LNCaP clone FGC (cell line): ENCODE results near the gene PACSIN1.
"Not testable (repeated sequence)": the region's sequence is repeated elsewhere in the genome, so short reads cannot be mapped to it uniquely, and the experiment has no call there.

Experiments used
- DNase-seq: peaks from one replicate; pipeline ENCODE4 v3.0.0-alpha.2; 2011; ENCODE audit warnings: low read depth
- H3K4me3 ChIP-seq: 2 replicates; pipeline ENCODE4 v1.5.1; 2011; ENCODE audit warnings: mild to moderate bottlenecking, low read depth, low read length, control low read depth
- TF ChIP-seq, protein P1 (sequence below): IDR thresholded peaks from 2 replicates; pipeline ENCODE4 v1.5.1; 2012; ENCODE audit warnings: mild to moderate bottlenecking; ENCODE audit not compliant: control insufficient read depth, insufficient read depth; ENCODE audit errors: extremely low read depth

The PACSIN1 gene

DNA sequence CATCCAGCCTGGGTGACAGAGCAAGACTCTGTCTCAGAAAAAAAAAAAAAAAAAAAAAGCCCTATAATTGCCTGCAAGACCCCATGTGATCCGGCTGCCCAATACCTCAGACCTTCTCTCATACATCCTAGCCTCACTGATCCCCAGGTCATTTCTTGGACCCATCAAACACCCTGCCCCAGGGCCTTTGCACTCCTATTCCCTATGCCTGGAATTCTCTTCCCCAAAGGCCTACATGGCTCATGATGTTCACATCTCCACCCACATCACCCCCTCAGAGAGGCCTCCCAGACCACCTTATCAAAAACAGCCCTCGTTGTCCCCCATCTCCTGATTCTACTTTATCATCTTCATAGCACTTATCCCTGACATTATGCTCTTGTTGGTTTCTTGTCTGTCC lies 8.9 kb downstream of the PACSIN1 start:
- H3K4me3 ChIP-seq, result no peak overlapping the region
- DNase-seq, result no peak
- TF ChIP-seq, protein P1, sequence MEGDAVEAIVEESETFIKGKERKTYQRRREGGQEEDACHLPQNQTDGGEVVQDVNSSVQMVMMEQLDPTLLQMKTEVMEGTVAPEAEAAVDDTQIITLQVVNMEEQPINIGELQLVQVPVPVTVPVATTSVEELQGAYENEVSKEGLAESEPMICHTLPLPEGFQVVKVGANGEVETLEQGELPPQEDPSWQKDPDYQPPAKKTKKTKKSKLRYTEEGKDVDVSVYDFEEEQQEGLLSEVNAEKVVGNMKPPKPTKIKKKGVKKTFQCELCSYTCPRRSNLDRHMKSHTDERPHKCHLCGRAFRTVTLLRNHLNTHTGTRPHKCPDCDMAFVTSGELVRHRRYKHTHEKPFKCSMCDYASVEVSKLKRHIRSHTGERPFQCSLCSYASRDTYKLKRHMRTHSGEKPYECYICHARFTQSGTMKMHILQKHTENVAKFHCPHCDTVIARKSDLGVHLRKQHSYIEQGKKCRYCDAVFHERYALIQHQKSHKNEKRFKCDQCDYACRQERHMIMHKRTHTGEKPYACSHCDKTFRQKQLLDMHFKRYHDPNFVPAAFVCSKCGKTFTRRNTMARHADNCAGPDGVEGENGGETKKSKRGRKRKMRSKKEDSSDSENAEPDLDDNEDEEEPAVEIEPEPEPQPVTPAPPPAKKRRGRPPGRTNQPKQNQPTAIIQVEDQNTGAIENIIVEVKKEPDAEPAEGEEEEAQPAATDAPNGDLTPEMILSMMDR, result no peak

DNA sequence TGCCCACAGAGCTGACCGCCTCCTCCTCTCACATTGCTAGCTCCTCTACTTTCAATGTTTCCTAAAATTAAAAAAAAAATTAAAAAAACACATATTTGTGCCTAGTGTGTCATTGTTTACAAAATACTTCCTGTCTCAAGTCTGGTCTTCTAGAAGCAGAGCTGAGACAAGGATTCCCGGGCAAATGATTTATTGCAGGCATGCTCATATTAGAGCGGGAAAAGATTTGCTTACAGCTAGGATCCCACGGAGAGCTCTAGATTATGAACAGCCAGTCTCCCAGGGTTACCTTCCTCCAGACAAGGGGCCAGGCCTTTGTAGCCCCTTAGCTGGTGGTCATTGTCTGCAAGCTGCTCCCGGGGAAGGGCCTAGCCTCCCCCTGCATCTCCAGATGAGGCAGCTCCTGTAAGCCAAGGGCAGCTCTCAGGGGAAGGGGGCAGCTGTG lies 9.4 kb downstream of the PACSIN1 start:
- DNase-seq, result no peak
- no peak overlapping the region for H3K4me3 ChIP-seq
- TF ChIP-seq, protein P1, result no peak

GRCh38 chr6:34475767-34476328 lies 10.0 kb downstream of the PACSIN1 start:
- TF ChIP-seq, protein P1, result no peak
- DNase-seq, result no peak
- no peak overlapping the region for H3K4me3 ChIP-seq

GRCh38 chr6:34476447-34476846 lies 10.6 kb downstream of the PACSIN1 start:
- TF ChIP-seq, protein P1, result no peak
- DNase-seq, result no peak
- no peak overlapping the region for H3K4me3 ChIP-seq

DNA sequence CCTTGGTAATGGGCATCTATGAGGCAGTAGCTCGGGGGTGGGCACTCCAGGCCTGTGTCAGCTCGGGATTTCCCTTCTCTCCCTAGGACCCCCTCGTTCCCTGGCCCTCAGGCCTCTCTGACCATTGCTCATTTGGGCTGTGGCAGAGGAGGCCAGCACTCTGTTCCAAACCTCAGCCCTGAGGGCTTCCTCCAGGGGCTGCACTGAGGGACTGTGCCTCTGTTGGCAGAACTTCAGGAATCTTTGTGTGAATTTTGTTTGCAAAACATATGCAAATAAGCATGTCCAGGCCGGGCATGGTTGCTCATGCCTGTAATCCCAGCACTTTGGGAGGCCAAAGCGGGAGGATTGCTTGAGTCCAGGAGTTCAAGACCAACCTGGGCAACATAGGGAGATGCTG lies 11.0 kb downstream of the PACSIN1 start:
- TF ChIP-seq, protein P1, result no peak
- no peak for DNase-seq
- no peak overlapping the region for H3K4me3 ChIP-seq

GRCh38 chr6:34478796-34479195 lies 12.9 kb downstream of the PACSIN1 start:
- no peak for DNase-seq
- TF ChIP-seq, protein P1, result no peak
- H3K4me3 ChIP-seq, result no peak overlapping the region

DNA sequence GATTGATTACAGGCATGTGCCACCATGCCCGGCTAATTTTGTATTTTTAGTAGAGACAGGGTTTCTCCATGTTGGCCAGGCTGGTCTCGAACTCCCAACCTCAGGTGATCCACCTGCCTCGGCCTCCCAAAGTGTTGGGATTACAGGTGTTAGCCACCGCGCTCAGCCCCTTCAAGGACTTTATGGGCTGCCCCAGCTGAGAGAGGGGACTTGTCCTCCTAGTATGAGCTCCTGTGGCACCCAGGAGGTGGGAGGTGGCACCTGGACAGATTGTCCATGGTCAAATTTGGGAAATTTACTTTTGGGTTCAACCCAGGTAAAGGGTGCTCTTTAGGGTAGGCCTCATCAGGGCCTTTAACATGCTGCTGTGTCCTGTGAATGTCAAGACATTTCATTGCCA lies 17.9 kb downstream of the PACSIN1 start:
- not testable (repeated sequence) for DNase-seq

More for the DNA sequence above, 17.9 kb downstream of the PACSIN1 start:
- H3K4me3 ChIP-seq, result not testable (repeated sequence)
